DND-41 (cell line): ENCODE data around the gene C17orf114.
A peak's percentile ranks its signal among the peaks of the same experiment; 100 is the strongest.

ENCODE experiments used
- ATAC-seq: fragments of 200-7000 bp; cut with Tn5 transposase; 3 replicates; pipeline ENCODE4 v1.9.1; 2021; ENCODE audit warnings: low read depth; ENCODE audit not compliant: insufficient read depth
- DNase-seq: peaks from one replicate; pipeline ENCODE4 v3.0.0-alpha.2; 2020
- H2AFZ ChIP-seq: 2 replicates; pipeline ENCODE4 v1.6.0; 2012; ENCODE audit warnings: low read depth, low read length
- H3K27ac ChIP-seq: 2 replicates; pipeline ENCODE4 v1.5.1; 2012; ENCODE audit warnings: low read length, inconsistent platforms
- H3K27me3 ChIP-seq: fragments of 200-600 bp; sonication (generic); 2 replicates; pipeline ENCODE4 v1.6.0; 2012; ENCODE audit warnings: low read length, mild to moderate bottlenecking, inconsistent platforms; ENCODE audit not compliant: insufficient read depth, poor library complexity
- H3K36me3 ChIP-seq: 2 replicates; pipeline ENCODE4 v1.5.1; 2012; ENCODE audit warnings: low read length, inconsistent platforms; ENCODE audit not compliant: insufficient read depth
- H3K4me1 ChIP-seq: 2 replicates; pipeline ENCODE4 v1.5.1; 2012; ENCODE audit warnings: mild to moderate bottlenecking, low read length; ENCODE audit not compliant: insufficient read depth
- H3K4me2 ChIP-seq: 2 replicates; pipeline ENCODE4 v1.6.0; 2012; ENCODE audit warnings: mild to moderate bottlenecking, moderate library complexity, low read length, inconsistent platforms; ENCODE audit not compliant: insufficient read depth
- H3K4me3 ChIP-seq, 2 experiments: fragments of 200-600 bp in 1 of 2; shearing (Covaris generic) in 1 of 2; 2 replicates each; pipeline ENCODE4 v1.5.1; 2012 to 2016; ENCODE audit warnings: inconsistent platforms in 2 of 2, low read length in 2 of 2, mild to moderate bottlenecking in 2 of 2, low read depth in 1 of 2, moderate library complexity in 1 of 2
- H3K79me2 ChIP-seq: 2 replicates; pipeline ENCODE4 v1.6.0; 2012; ENCODE audit warnings: low read length, inconsistent platforms; ENCODE audit not compliant: insufficient read depth
- H3K9ac ChIP-seq: 2 replicates; pipeline ENCODE4 v1.6.0; 2012; ENCODE audit warnings: low read depth, mild to moderate bottlenecking, inconsistent platforms, low read length, moderate library complexity
- H3K9me3 ChIP-seq: 2 replicates; pipeline ENCODE4 v1.5.1; 2012; ENCODE audit warnings: low read length, moderate library complexity, mild to moderate bottlenecking, inconsistent platforms; ENCODE audit not compliant: insufficient read depth, severe bottlenecking
- H4K20me1 ChIP-seq: 2 replicates; pipeline ENCODE4 v1.6.0; 2012; ENCODE audit warnings: low read length; ENCODE audit not compliant: insufficient read depth
- EZH2 ChIP-seq: IDR thresholded peaks from 3 replicates; pipeline ENCODE4 v1.6.1; 2012; ENCODE audit warnings: borderline replicate concordance, low read depth, mild to moderate bottlenecking, moderate library complexity, low read length, inconsistent platforms; ENCODE audit not compliant: severe bottlenecking
- TF ChIP-seq, protein P1 (sequence below): IDR thresholded peaks from 2 replicates; pipeline ENCODE4 v1.5.1; 2012; ENCODE audit warnings: borderline replicate concordance, low read length, moderate library complexity, mild to moderate bottlenecking; ENCODE audit not compliant: poor library complexity, severe bottlenecking; ENCODE audit errors: extremely low read depth

C17orf114 gene

GRCh38 chr17:4777969-4778760 is 24.0 kb downstream of the C17orf114 start:
- DNase-seq (no peak), ATAC-seq (no peak)
- H3K4me2 ChIP-seq, result no peak overlapping the region

GRCh38 chr17:4772235-4772613 is 29.9 kb downstream of the C17orf114 start:
- Histone ChIP-seq H3K4me3 (no peak overlapping the region), H3K27me3 (peaks cover 5% of the 10 kb centered on the region), H2AFZ (no peak overlapping the region), H3K4me1 (no peaks in the 10 kb centered on the region), H4K20me1 (no peaks in the 10 kb centered on the region), H3K79me2 (no peaks in the 10 kb centered on the region), H3K27ac (no peak overlapping the region), H3K9me3 (no peaks in the 10 kb centered on the region), H3K4me2 (no peak overlapping the region), H3K36me3 (no peaks in the 10 kb centered on the region), H3K9ac (no peak overlapping the region)
- no peak for TF ChIP-seq EZH2
- TF ChIP-seq, protein P1, sequence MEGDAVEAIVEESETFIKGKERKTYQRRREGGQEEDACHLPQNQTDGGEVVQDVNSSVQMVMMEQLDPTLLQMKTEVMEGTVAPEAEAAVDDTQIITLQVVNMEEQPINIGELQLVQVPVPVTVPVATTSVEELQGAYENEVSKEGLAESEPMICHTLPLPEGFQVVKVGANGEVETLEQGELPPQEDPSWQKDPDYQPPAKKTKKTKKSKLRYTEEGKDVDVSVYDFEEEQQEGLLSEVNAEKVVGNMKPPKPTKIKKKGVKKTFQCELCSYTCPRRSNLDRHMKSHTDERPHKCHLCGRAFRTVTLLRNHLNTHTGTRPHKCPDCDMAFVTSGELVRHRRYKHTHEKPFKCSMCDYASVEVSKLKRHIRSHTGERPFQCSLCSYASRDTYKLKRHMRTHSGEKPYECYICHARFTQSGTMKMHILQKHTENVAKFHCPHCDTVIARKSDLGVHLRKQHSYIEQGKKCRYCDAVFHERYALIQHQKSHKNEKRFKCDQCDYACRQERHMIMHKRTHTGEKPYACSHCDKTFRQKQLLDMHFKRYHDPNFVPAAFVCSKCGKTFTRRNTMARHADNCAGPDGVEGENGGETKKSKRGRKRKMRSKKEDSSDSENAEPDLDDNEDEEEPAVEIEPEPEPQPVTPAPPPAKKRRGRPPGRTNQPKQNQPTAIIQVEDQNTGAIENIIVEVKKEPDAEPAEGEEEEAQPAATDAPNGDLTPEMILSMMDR, result no peak
- no peak for ATAC-seq
- DNase-seq, result no peak

More at GRCh38 chr17:4777969-4778760, 24.0 kb downstream of the C17orf114 start:
- H3K27me3 ChIP-seq, result peaks cover 11% of the 10 kb centered on the region
- H3K9me3 ChIP-seq, result no peaks in the 10 kb centered on the region
- no peak overlapping the region for H3K4me3 ChIP-seq
- no peak overlapping the region for H3K27ac ChIP-seq
- H3K79me2 ChIP-seq, result no peaks in the 10 kb centered on the region
- TF ChIP-seq EZH2, result no peak
- TF ChIP-seq, protein P1, result no peak
- no peak overlapping the region for H2AFZ ChIP-seq
- H3K4me1 ChIP-seq, result no peaks in the 10 kb centered on the region
- no peak overlapping the region for H3K9ac ChIP-seq
- no peaks in the 10 kb centered on the region for H3K36me3 ChIP-seq
- H4K20me1 ChIP-seq, result no peaks in the 10 kb centered on the region

DNA sequence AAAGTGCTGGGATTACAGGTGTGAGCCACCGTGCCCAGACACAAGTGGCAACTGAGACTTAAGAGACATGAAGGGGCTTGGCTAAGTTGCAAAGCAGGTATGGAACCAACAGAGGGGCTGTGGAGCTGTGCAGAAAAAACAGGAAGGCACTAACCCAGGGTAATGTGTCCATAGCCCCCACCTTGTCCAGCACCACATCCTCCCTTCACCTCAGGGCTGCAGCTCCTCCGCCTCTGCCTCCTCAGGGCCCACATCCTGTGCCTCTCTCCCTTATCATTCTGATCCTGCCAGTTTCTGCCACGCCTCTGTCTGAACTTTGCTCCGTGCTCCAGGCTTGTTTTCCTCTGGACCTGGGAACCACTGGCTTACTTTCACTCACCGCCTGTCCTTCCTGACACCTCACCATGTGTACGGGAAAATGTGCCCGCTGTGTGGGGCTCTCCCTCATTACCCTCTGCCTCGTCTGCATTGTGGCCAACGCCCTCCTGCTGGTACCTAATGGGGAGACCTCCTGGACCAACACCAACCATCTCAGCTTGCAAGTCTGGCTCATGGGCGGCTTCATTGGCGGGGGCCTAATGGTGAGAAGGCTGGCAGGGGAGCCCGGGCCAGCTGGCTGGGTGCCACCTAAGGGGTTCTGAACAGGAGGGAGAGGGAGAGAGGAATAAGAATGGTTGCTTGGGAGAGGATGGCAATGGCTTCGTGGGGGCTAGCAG is 30.5 kb downstream of the C17orf114 start, which contains the start of gene TM4SF5:
TM4SF5 (plus strand) TSS at position 368 of the 716 bp plus-strand sequence; CDS start at position 405, 37 bp downstream.
- peak; percentile 41 for DNase-seq
- Histone ChIP-seq H3K36me3 (no peaks in the 10 kb centered on the region), H3K27ac (no peak within 1 kb of the TSS), H3K4me3 (no peak within 1 kb of the TSS), H4K20me1 (no peaks in the 10 kb centered on the region), H3K27me3 (peaks cover 5% of the 10 kb centered on the region), H3K9ac (no peak within 1 kb of the TSS), H3K79me2 (no peaks in the 10 kb centered on the region), H3K4me2 (no peak within 1 kb of the TSS), H2AFZ (no peak within 1 kb of the TSS), H3K9me3 (no peaks in the 10 kb centered on the region), H3K4me1 (no peaks in the 10 kb centered on the region)
- TF ChIP-seq, protein P1, result no peak
- no peak for TF ChIP-seq EZH2
- ATAC-seq, result peak; percentile 83
